Cardiac fibroblast (primary cell): ENCODE data around the gene PUM2.
"Not testable (repeated sequence)": the region's sequence is repeated elsewhere in the genome, so short reads cannot be mapped to it uniquely, and the experiment has no call there.

Experiments
- DNase-seq, 2 donors: peaks; one replicate each; pipeline versions ENCODE4 v3.0.0 to v3.0.0-alpha.2; 2010; ENCODE audit warnings: low read depth in 2 of 2
- H3K4me3 ChIP-seq, 2 donors: replicated peaks in 1 of 2; 1 replicate in 1 of 2; 2 replicates in 1 of 2; pipeline ENCODE4 v1.5.1; 2011; ENCODE audit warnings: low read depth in 2 of 2, low read length in 2 of 2, mild to moderate bottlenecking in 2 of 2, moderate library complexity in 1 of 2
- CTCF ChIP-seq: IDR thresholded peaks from one replicate; pipeline ENCODE4 v1.5.1; 2011; ENCODE audit warnings: low read depth, mild to moderate bottlenecking, low read length, inconsistent platforms

PUM2 gene

GRCh38 chr2:20378341-20378740 lies 27.7 kb upstream of the PUM2 start:
- H3K4me3 ChIP-seq = no peak overlapping the region
- no peak for DNase-seq
- TF ChIP-seq CTCF = no peak

GRCh38 chr2:20377741-20378140 lies 27.1 kb upstream of the PUM2 start:
- TF ChIP-seq CTCF = no peak
- no peak overlapping the region for H3K4me3 ChIP-seq
- DNase-seq = no peak

GRCh38 chr2:20374982-20375381 lies 24.3 kb upstream of the PUM2 start:
- not testable (repeated sequence) for DNase-seq, H3K4me3 ChIP-seq

GRCh38 chr2:20372896-20373640 lies 22.4 kb upstream of the PUM2 start:
- no peak for TF ChIP-seq CTCF
- DNase-seq = no peak
- no peak overlapping the region for H3K4me3 ChIP-seq

- H3K4me3 ChIP-seq = no peak overlapping the region
- peak in 1 of 2 donors; percentile 60 for DNase-seq
- TF ChIP-seq CTCF = no peak
Measured at GRCh38 chr2:20371323-20372025, 20.8 kb upstream of the PUM2 start.

GRCh38 chr2:20370191-20370590 lies 19.5 kb upstream of the PUM2 start:
- no peak for TF ChIP-seq CTCF
- no peak overlapping the region for H3K4me3 ChIP-seq
- DNase-seq = no peak

- no peak overlapping the region for H3K4me3 ChIP-seq
- TF ChIP-seq CTCF = no peak
- no peak for DNase-seq
Measured at GRCh38 chr2:20369366-20369765, 18.7 kb upstream of the PUM2 start.
